ENCODE data around the gene PGM1. TPM values are rescaled to one million over a fixed set of nuclear protein-coding genes. Genes with fewer than 3 reads are reported as not detected.

Gene PGM1
- total and polyA plus RNA-seq, 3 experiments from 2014 or later = 28.3 to 35.1 (median 29.0) TPM

DNA sequence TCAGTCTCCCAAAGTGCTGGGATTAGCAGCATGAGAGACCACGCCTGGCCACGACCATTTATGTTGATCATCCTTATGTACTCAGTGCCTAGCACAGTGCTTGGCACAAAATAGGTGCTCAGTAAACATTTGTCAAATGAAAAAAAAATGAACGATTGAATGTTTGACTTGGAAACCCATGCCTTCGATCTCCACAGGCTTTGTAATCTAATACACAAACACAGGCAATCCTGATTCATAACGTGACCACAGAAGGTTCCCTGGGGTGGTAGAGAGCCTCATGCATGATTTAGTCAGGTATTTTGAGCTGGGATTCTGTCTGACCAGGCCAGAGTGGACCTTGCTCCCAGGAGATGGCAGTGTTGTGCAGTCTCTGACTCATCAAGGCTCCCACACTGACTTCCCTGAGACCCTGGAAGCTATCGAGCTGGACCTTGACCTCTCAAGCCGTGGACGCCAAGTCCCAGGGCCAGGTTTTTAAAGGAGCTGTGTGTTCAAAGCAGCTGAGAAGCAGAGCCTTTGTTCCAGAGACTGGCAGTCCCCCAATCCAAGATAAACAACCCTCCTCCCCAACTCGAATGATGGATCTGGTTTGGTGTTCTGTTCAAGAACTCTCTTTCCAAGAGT, 81.1 kb downstream of the PGM1 start:
- ChIA-PET POLR2A (no interaction called here), CTCF (no interaction called here)
- Histone ChIP-seq H3K4me1 (ENCODE audit: insufficient read depth, low read length) (no peaks in the 10 kb centered on the region), H3K27me3 (ENCODE audit: insufficient read depth, low read length, poor library complexity, severe bottlenecking) (no peaks in the 10 kb centered on the region), H3K9me3 (ENCODE audit: low read length) (no peaks in the 10 kb centered on the region), H3K36me3 (ENCODE audit: insufficient read depth, low read length) (no peaks in the 10 kb centered on the region), H3K4me3 (ENCODE audit: low read length) (no peak overlapping the region), H3K27ac (ENCODE audit: low read depth, low read length) (no peak overlapping the region)
- Mint-ChIP-seq H3K4me3 (no peak overlapping the region), H3K27me3 (peaks cover 0 to 5% of the 10 kb centered on the region in 2 donors), H3K27ac (no peak overlapping the region), H3K36me3 (no peaks in the 10 kb centered on the region), H3K4me1 (no peaks in the 10 kb centered on the region), H3K9me3 (peaks cover 0 to 4% (median 0%) of the 10 kb centered on the region in 5 donors)
- DNase-seq = no peak

DNA sequence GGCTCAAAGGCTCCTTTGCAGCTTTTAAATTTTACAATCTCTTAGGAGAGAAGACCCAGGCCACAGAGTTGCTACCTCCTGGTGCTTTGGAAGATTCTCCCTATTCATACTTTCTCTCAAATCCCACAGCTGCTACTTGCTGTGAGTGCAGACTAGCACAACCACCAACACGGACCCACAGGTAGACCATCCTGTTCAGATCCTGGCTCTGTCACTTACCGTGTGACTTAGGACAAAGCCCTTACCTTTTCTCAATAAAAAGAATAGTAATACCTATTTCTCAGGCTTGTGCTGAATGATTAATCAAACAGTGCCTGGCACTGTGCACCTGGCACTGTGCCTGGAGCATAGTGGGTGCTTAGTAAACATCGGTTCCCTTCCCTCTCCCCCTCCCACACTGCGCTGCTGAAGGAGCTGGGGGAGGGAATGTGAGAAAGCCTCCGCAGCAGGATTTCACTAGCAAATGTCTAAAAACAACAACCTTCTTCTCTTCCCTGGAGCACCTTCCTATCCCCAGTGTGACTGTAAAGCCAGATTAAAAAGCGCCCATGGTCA, 81.7 kb downstream of the PGM1 start:
- Mint-ChIP-seq H3K36me3 (no peaks in the 10 kb centered on the region), H3K4me3 (no peak overlapping the region), H3K4me1 (no peaks in the 10 kb centered on the region), H3K9me3 (peaks cover 0 to 4% (median 2%) of the 10 kb centered on the region in 5 donors), H3K27ac (no peak overlapping the region), H3K27me3 (peaks cover 0 to 6% of the 10 kb centered on the region in 2 donors)
- no peak for DNase-seq
- Histone ChIP-seq H3K9me3 (ENCODE audit: low read length) (no peaks in the 10 kb centered on the region), H3K27me3 (ENCODE audit: insufficient read depth, low read length, poor library complexity, severe bottlenecking) (no peaks in the 10 kb centered on the region), H3K4me1 (ENCODE audit: insufficient read depth, low read length) (no peaks in the 10 kb centered on the region), H3K4me3 (ENCODE audit: low read length) (no peak overlapping the region), H3K36me3 (ENCODE audit: insufficient read depth, low read length) (no peaks in the 10 kb centered on the region), H3K27ac (ENCODE audit: low read depth, low read length) (no peak overlapping the region)
- ChIA-PET CTCF (interaction anchor here (0.8 kb wide), 1 partner anchor 9 kb away, joined by 3 read pairs; no protein-coding TSS in a partner anchor), POLR2A (no interaction called here)

DNA sequence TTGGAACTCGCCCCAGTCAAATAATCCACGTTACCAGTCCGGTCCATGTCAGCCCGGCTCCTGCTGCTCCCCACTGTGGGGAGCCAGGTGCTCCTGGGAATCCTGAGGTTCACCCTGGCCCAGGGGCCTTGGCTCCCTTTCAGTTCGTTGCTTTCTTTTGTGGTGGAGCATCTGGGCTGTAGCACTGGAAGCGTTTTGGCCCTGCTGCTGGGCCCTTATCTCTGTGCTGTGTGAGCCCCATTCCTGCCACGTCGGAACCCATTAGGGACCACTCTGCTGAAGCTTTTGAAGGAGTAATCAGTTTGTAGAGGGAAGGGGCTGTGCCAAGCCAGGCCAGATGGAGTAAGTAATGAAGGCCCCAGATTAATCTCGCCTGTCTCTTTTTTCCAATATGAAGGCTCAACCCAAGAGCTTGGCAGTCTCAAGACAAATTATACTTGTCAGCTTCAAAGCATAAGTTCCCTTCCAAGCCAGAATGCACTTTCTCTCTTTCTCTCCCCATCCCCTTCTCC, 82.3 kb downstream of the PGM1 start:
- DNase-seq = no peak
- no peak overlapping the region for H3K4me3 ChIP-seq (ENCODE audit: low read length)
- no peaks in the 10 kb centered on the region for H3K4me1 ChIP-seq (ENCODE audit: insufficient read depth, low read length)
- ChIA-PET POLR2A (no interaction called here), CTCF (interaction anchor here (0.8 kb wide), 1 partner anchor 10 kb away, joined by 3 read pairs; no protein-coding TSS in a partner anchor)
- Mint-ChIP-seq H3K27me3 (peaks cover 0 to 6% of the 10 kb centered on the region in 2 donors), H3K4me3 (no peak overlapping the region), H3K9me3 (peaks cover 0 to 4% (median 2%) of the 10 kb centered on the region in 5 donors), H3K27ac (no peak overlapping the region), H3K4me1 (no peaks in the 10 kb centered on the region), H3K36me3 (no peaks in the 10 kb centered on the region)
- no peaks in the 10 kb centered on the region for H3K36me3 ChIP-seq (ENCODE audit: insufficient read depth, low read length)
- no peak overlapping the region for H3K27ac ChIP-seq (ENCODE audit: low read depth, low read length)
- H3K9me3 ChIP-seq (ENCODE audit: low read length) = no peaks in the 10 kb centered on the region
- no peaks in the 10 kb centered on the region for H3K27me3 ChIP-seq (ENCODE audit: insufficient read depth, low read length, poor library complexity, severe bottlenecking)

DNA sequence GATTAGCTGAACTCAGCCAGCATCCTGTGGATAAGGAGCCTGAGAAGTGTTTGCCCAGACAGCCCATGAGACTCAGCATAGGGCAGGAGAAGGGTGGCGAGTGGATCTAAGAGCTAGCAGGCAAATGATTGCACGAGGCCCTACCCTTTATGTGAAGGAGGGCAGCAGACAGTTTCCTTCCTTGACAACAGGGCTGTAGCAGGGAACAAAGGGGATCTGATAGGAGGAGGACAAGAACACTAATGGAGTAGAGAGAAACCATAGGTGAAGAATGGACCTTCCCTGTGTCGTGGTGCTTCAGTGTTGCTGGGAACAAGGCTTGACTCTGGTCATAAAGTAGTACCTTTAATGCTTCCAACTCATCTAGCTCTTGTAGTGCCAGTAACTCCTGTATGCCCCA, 84.3 kb downstream of the PGM1 start:
- Mint-ChIP-seq H3K4me3 (no peak overlapping the region), H3K27me3 (peaks cover 0 to 6% of the 10 kb centered on the region in 2 donors), H3K4me1 (no peaks in the 10 kb centered on the region), H3K9me3 (peaks cover 0 to 5% (median 4%) of the 10 kb centered on the region in 5 donors), H3K27ac (no peak overlapping the region), H3K36me3 (no peaks in the 10 kb centered on the region)
- no peak for DNase-seq
- CTCF ChIA-PET = no interaction called here
- H3K36me3 ChIP-seq (ENCODE audit: insufficient read depth, low read length) = no peaks in the 10 kb centered on the region
- no peaks in the 10 kb centered on the region for H3K9me3 ChIP-seq (ENCODE audit: low read length)
- POLR2A ChIA-PET = no interaction called here
- H3K27ac ChIP-seq (ENCODE audit: low read depth, low read length) = no peak overlapping the region
- H3K4me3 ChIP-seq (ENCODE audit: low read length) = no peak overlapping the region
- H3K4me1 ChIP-seq (ENCODE audit: insufficient read depth, low read length) = no peaks in the 10 kb centered on the region
- H3K27me3 ChIP-seq (ENCODE audit: insufficient read depth, low read length, poor library complexity, severe bottlenecking) = no peaks in the 10 kb centered on the region

DNA sequence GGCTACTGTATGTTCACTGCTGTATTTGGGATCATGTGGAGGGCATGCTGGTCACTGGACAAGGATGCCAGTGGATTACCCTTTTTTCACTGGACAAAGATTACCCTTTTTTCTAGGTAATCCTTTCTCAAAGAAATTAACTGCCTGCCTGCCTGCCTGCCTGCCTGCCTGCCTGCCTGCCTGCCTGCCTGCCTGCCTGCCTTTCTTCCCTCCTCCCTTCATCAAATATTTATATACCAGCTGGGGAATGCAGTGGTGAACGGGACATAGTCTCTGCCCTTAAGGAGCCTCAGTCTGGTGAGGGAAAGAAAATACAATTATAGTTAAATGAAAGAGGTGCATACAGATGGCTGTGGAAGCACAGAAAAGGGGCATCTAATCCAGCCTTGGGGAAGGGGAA, 85.0 kb downstream of the PGM1 start:
- no peaks in the 10 kb centered on the region for H3K36me3 ChIP-seq (ENCODE audit: insufficient read depth, low read length)
- Mint-ChIP-seq H3K4me3 (no peak overlapping the region), H3K4me1 (no peaks in the 10 kb centered on the region), H3K27me3 (peaks cover 0 to 6% of the 10 kb centered on the region in 2 donors), H3K9me3 (peaks cover 0 to 5% (median 4%) of the 10 kb centered on the region in 5 donors), H3K27ac (no peak overlapping the region), H3K36me3 (no peaks in the 10 kb centered on the region)
- H3K4me1 ChIP-seq (ENCODE audit: insufficient read depth, low read length) = no peaks in the 10 kb centered on the region
- no peak for DNase-seq
- H3K9me3 ChIP-seq (ENCODE audit: low read length) = no peaks in the 10 kb centered on the region
- ChIA-PET CTCF (no interaction called here), POLR2A (no interaction called here)
- no peak overlapping the region for H3K27ac ChIP-seq (ENCODE audit: low read depth, low read length)
- H3K27me3 ChIP-seq (ENCODE audit: insufficient read depth, low read length, poor library complexity, severe bottlenecking) = no peaks in the 10 kb centered on the region
- no peak overlapping the region for H3K4me3 ChIP-seq (ENCODE audit: low read length)

DNA sequence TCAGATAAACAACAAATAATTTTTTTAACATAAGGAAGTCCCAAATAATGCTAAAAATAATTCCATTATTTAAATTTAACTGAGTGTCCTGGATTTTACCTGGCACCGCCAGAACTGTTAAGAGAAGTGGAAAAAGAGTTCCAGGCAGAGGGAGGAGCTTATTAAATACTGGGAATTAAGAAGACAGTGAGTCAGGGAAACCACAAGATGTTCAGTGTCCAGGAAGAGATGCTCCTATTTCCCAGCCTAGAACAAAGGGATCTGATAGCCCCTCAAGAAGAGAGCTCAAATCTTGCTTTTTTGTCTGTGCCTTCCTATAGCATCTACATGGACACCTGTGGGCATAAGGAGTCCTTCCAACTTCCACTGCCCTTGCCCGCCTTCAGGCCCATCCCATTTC, 85.9 kb downstream of the PGM1 start:
- H3K27ac Mint-ChIP-seq = no peak overlapping the region
- peaks cover 0 to 5% (median 4%) of the 10 kb centered on the region in 5 donors for H3K9me3 Mint-ChIP-seq
- no peaks in the 10 kb centered on the region for H3K9me3 ChIP-seq (ENCODE audit: low read length)
- H3K27me3 Mint-ChIP-seq = peaks cover 0 to 8% of the 10 kb centered on the region in 2 donors
- ChIA-PET POLR2A (no interaction called here), CTCF (no interaction called here)
- no peaks in the 10 kb centered on the region for H3K36me3 ChIP-seq (ENCODE audit: insufficient read depth, low read length)
- no peak overlapping the region for H3K4me3 ChIP-seq (ENCODE audit: low read length)
- H3K27me3 ChIP-seq (ENCODE audit: insufficient read depth, low read length, poor library complexity, severe bottlenecking) = no peaks in the 10 kb centered on the region
- no peaks in the 10 kb centered on the region for H3K4me1 ChIP-seq (ENCODE audit: insufficient read depth, low read length)
- H3K36me3 Mint-ChIP-seq = no peaks in the 10 kb centered on the region
- H3K27ac ChIP-seq (ENCODE audit: low read depth, low read length) = no peak overlapping the region
- no peak for DNase-seq
- H3K4me1 Mint-ChIP-seq = no peaks in the 10 kb centered on the region
- H3K4me3 Mint-ChIP-seq = no peak overlapping the region

DNA sequence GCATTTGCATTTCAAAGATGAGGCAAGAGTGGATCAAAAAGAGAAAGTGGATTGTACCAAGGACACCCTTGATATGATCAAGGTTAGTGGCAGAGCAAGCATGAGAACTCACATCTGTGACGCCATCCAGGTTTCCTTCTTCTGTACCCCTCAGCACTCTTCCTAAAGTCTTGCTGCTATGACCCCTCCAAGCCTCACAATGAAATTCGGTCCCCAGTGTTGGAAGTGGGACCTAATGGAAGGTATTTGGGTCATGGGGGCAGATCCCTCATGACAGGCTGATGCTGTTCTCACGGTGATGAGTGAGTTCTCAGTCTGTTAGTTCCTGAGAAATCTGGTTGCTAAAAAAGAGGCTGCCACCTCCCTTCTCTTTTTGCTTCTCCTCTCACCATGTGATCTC, 86.4 kb downstream of the PGM1 start:
- Mint-ChIP-seq H3K4me1 (no peaks in the 10 kb centered on the region), H3K9me3 (peaks cover 0 to 5% (median 4%) of the 10 kb centered on the region in 5 donors), H3K27ac (peak overlapping the region in 1 of 8 donors; percentile 28), H3K4me3 (no peak overlapping the region), H3K27me3 (peaks cover 0 to 8% of the 10 kb centered on the region in 2 donors), H3K36me3 (no peaks in the 10 kb centered on the region)
- ChIA-PET POLR2A (no interaction called here), CTCF (no interaction called here)
- H3K4me1 ChIP-seq (ENCODE audit: insufficient read depth, low read length) = no peaks in the 10 kb centered on the region
- DNase-seq = no peak
- no peak overlapping the region for H3K4me3 ChIP-seq (ENCODE audit: low read length)
- no peaks in the 10 kb centered on the region for H3K36me3 ChIP-seq (ENCODE audit: insufficient read depth, low read length)
- no peak overlapping the region for H3K27ac ChIP-seq (ENCODE audit: low read depth, low read length)
- no peaks in the 10 kb centered on the region for H3K9me3 ChIP-seq (ENCODE audit: low read length)
- no peaks in the 10 kb centered on the region for H3K27me3 ChIP-seq (ENCODE audit: insufficient read depth, low read length, poor library complexity, severe bottlenecking)

DNA sequence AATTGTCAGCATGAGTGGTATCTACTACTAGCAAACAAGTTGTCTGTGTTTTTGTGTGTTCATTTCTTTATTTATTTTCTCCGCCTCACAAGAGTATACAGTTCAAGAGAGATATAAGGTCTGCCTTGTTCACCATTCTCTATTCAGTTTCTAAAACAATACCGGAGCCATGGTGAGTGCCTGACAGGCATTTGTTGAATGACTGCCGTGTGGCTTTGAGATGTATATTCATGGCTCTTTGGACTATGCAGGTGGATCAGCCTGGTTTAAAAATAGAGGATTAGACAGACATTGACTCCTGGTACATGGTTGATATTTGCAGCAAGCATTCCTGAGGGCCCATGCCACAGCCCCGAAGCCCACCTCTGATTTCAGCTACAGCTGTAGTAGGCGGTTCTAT, 89.7 kb downstream of the PGM1 start:
- peaks cover 5% of the 10 kb centered on the region in 2 donors for H3K27me3 Mint-ChIP-seq
- DNase-seq = no peak
- H3K4me1 Mint-ChIP-seq = no peaks in the 10 kb centered on the region
- Histone ChIP-seq H3K4me1 (ENCODE audit: insufficient read depth, low read length) (no peaks in the 10 kb centered on the region), H3K27ac (ENCODE audit: low read depth, low read length) (no peak overlapping the region), H3K9me3 (ENCODE audit: low read length) (no peaks in the 10 kb centered on the region), H3K36me3 (ENCODE audit: insufficient read depth, low read length) (no peaks in the 10 kb centered on the region), H3K4me3 (ENCODE audit: low read length) (no peak overlapping the region), H3K27me3 (ENCODE audit: insufficient read depth, low read length, poor library complexity, severe bottlenecking) (no peaks in the 10 kb centered on the region)
- peaks cover 0 to 5% (median 4%) of the 10 kb centered on the region in 5 donors for H3K9me3 Mint-ChIP-seq
- no peaks in the 10 kb centered on the region for H3K36me3 Mint-ChIP-seq
- CTCF ChIA-PET = interaction anchor here (0.6 kb wide), 1 partner anchor 474 kb away, joined by 3 read pairs; no protein-coding TSS in a partner anchor
- no peak overlapping the region for H3K4me3 Mint-ChIP-seq
- H3K27ac Mint-ChIP-seq = no peak overlapping the region
- POLR2A ChIA-PET = no interaction called here
